K562 (cell line): ENCODE results near the gene SAMD8. TPM values are rescaled to one million over a fixed set of nuclear protein-coding genes. Genes with fewer than 3 reads are reported as not detected.
A peak's percentile ranks its signal among the peaks of the same experiment; 100 is the strongest.

Experiments used
- XRCC3 ChIP-seq: fragments of 450-650 bp; IDR thresholded peaks from 2 replicates; pipeline ENCODE4 v1.6.1; 2017; ENCODE audit warnings: mild to moderate bottlenecking, moderate library complexity
- ZNF174 ChIP-seq: fragments of 250-450 bp; sonication (Bioruptor Pico); IDR thresholded peaks from 2 replicates; pipeline ENCODE4 v1.4.0; 2020; ENCODE audit warnings: mild to moderate bottlenecking
- ZNF57 ChIP-seq: fragments of 450-650 bp; formaldehyde crosslinking; IDR thresholded peaks from 2 replicates; pipeline ENCODE4 v1.4.0; 2020; ENCODE audit warnings: mild to moderate bottlenecking, moderate library complexity
- ZNF766 ChIP-seq: fragments of 200-800 bp; sonication (Bioruptor generic); conservative IDR thresholded peaks from 2 replicates; pipeline ENCODE4 v1.6.1; 2016; ENCODE audit warnings: missing genetic modification characterization, missing compliant biosample characterization
- ZSCAN32 ChIP-seq: fragments of 450-650 bp; formaldehyde crosslinking; IDR thresholded peaks from 2 replicates; pipeline ENCODE4 v1.4.0; 2020; ENCODE audit warnings: mild to moderate bottlenecking, moderate library complexity
- polyA plus RNA-seq, 8 experiments: library from polyadenylated mRNA; depleted of rRNA in 4 of 8; stranded (reverse) in 5 of 8; unstranded in 3 of 8; fragments of >200 nt; fragmentation: Nextera tagmentation in 2 of 8; fragmentation: Illumina TruSeq in 1 of 8; extraction: Ambion mirVana in 2 of 8; extraction: Trizol in 1 of 8; gene quantifications; 2 replicates each; pipeline versions ENCODE4 v1.2.1 to v1.2.3, GENCODE V29; 2011 to 2014; ENCODE audit warnings: inconsistent platforms in 1 of 8, missing spikeins in 1 of 8
- total RNA-seq, 7 experiments: library from RNA; depleted of rRNA in 6 of 7; stranded (reverse); fragments of >200 nt in 6 of 7; fragmentation: Illumina TruSeq in 2 of 7; extraction: Trizol in 2 of 7; gene quantifications; 2 replicates each; pipeline versions ENCODE4 v1.2.1 to v1.2.3, GENCODE V29; 2011 to 2021; ENCODE audit warnings: low replicate concordance in 1 of 7
- TF ChIP-seq, protein P1 (sequence below): fragments of 450-650 bp; IDR thresholded peaks from 2 replicates; pipeline ENCODE4 v1.6.1; 2016; ENCODE audit warnings: low read depth
- TF ChIP-seq, protein P2 (sequence below): sonication (generic); formaldehyde crosslinking; IDR thresholded peaks from 2 replicates; pipeline ENCODE4 v1.8.0; 2023; ENCODE audit warnings: missing genetic modification reagents, mild to moderate bottlenecking, borderline replicate concordance
- TF ChIP-seq, protein P3 (sequence below): sonication (generic); formaldehyde crosslinking; IDR thresholded peaks from 2 replicates; pipeline ENCODE4 v1.5.0; 2020; ENCODE audit warnings: missing genetic modification reagents
- TF ChIP-seq, protein P4 (sequence below): fragments of 200-400 bp; formaldehyde crosslinking; IDR thresholded peaks from 2 replicates; pipeline ENCODE4 v1.6.1; 2017; ENCODE audit warnings: mild to moderate bottlenecking, low read depth, low read length, moderate library complexity

The SAMD8 gene
- total and polyA plus RNA-seq, 9 of the 15 experiments (the other 6 are each of a cell fraction or from before 2014, with no cell fraction given), result 2.7 to 16.1 (median 6.2) TPM

DNA sequence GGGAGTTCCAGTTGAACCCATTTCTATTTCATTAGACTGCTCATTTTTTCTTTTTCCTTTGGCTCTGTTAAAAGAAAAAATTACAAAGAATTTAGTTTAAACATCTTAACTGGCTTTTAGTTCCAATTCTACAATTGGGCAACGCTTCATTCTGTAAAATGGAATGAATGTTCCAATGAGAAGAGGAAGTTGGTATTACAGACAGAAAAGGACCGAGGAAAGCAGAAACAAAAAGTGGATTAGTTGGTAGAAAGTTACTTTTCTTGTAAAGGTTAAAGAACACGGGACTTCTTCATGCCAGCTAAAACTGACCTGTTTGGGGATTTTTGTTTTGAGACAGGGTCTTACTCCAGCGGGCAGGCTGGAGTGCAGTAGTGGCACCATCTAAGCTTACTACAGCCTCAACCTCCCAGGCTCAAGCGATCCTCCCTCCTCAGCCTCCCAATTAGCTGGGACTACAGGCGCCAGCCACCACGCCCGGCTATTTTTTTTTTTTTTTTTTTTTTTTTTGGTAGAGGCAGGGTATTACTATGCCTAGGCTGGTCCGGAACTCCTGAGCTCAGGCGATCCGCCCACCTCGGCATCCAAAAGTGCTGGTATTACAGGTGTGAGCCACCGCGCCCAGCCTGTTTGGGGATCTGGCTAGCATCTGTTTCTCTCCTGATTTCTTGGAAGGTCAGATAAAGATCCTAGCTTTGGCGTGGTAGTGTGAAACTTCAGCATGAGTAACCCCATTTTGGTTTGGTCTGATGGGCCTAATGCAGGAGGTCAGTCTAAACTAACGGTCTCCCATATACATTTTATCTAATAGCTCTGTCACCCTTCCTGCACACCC lies 97.8 kb downstream of the SAMD8 start (continued):
- TF ChIP-seq, protein P1, sequence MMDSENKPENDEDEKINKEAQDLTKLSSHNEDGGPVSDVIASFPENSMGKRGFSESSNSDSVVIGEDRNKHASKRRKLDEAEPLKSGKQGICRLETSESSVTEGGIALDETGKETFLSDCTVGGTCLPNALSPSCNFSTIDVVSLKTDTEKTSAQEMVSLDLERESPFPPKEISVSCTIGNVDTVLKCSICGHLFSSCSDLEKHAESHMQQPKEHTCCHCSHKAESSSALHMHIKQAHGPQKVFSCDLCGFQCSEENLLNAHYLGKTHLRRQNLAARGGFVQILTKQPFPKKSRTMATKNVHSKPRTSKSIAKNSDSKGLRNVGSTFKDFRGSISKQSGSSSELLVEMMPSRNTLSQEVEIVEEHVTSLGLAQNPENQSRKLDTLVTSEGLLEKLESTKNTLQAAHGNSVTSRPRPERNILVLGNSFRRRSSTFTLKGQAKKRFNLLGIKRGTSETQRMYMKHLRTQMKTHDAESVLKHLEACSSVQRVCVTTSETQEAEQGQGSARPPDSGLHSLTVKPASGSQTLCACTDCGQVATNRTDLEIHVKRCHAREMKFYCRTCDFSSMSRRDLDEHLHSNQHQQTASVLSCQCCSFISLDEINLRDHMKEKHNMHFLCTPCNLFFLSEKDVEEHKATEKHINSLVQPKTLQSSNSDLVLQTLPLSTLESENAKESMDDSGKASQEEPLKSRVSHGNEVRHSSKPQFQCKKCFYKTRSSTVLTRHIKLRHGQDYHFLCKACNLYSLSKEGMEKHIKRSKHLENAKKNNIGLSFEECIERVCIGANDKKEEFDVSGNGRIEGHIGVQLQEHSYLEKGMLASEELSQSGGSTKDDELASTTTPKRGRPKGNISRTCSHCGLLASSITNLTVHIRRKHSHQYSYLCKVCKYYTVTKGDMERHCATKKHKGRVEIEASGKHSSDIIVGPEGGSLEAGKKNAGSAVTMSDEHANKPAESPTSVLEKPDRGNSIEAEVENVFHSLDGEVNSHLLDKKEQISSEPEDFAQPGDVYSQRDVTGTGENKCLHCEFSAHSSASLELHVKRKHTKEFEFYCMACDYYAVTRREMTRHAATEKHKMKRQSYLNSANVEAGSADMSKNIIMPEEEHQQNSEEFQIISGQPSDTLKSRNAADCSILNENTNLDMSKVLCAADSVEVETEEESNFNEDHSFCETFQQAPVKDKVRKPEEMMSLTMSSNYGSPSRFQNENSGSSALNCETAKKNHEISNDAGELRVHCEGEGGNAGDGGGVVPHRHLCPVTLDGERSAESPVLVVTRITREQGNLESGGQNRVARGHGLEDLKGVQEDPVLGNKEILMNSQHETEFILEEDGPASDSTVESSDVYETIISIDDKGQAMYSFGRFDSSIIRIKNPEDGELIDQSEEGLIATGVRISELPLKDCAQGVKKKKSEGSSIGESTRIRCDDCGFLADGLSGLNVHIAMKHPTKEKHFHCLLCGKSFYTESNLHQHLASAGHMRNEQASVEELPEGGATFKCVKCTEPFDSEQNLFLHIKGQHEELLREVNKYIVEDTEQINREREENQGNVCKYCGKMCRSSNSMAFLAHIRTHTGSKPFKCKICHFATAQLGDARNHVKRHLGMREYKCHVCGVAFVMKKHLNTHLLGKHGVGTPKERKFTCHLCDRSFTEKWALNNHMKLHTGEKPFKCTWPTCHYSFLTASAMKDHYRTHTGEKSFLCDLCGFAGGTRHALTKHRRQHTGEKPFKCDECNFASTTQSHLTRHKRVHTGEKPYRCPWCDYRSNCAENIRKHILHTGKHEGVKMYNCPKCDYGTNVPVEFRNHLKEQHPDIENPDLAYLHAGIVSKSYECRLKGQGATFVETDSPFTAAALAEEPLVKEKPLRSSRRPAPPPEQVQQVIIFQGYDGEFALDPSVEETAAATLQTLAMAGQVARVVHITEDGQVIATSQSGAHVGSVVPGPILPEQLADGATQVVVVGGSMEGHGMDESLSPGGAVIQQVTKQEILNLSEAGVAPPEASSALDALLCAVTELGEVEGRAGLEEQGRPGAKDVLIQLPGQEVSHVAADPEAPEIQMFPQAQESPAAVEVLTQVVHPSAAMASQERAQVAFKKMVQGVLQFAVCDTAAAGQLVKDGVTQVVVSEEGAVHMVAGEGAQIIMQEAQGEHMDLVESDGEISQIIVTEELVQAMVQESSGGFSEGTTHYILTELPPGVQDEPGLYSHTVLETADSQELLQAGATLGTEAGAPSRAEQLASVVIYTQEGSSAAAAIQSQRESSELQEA, result no peak
- TF ChIP-seq ZNF766 (CRISPR knock-in tag) (peak; percentile 91), ZSCAN32 (CRISPR knock-in tag) (no peak), XRCC3 (no peak), ZNF174 (peak; percentile 82; the same call in 1 of the 2 replicates), ZNF57 (CRISPR knock-in tag) (peak; percentile 78; the same call in 1 of the 2 replicates)
- TF ChIP-seq, protein P2, sequence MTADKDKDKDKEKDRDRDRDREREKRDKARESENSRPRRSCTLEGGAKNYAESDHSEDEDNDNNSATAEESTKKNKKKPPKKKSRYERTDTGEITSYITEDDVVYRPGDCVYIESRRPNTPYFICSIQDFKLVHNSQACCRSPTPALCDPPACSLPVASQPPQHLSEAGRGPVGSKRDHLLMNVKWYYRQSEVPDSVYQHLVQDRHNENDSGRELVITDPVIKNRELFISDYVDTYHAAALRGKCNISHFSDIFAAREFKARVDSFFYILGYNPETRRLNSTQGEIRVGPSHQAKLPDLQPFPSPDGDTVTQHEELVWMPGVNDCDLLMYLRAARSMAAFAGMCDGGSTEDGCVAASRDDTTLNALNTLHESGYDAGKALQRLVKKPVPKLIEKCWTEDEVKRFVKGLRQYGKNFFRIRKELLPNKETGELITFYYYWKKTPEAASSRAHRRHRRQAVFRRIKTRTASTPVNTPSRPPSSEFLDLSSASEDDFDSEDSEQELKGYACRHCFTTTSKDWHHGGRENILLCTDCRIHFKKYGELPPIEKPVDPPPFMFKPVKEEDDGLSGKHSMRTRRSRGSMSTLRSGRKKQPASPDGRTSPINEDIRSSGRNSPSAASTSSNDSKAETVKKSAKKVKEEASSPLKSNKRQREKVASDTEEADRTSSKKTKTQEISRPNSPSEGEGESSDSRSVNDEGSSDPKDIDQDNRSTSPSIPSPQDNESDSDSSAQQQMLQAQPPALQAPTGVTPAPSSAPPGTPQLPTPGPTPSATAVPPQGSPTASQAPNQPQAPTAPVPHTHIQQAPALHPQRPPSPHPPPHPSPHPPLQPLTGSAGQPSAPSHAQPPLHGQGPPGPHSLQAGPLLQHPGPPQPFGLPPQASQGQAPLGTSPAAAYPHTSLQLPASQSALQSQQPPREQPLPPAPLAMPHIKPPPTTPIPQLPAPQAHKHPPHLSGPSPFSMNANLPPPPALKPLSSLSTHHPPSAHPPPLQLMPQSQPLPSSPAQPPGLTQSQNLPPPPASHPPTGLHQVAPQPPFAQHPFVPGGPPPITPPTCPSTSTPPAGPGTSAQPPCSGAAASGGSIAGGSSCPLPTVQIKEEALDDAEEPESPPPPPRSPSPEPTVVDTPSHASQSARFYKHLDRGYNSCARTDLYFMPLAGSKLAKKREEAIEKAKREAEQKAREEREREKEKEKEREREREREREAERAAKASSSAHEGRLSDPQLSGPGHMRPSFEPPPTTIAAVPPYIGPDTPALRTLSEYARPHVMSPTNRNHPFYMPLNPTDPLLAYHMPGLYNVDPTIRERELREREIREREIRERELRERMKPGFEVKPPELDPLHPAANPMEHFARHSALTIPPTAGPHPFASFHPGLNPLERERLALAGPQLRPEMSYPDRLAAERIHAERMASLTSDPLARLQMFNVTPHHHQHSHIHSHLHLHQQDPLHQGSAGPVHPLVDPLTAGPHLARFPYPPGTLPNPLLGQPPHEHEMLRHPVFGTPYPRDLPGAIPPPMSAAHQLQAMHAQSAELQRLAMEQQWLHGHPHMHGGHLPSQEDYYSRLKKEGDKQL (CRISPR knock-in tag), result no peak
- TF ChIP-seq, protein P3, sequence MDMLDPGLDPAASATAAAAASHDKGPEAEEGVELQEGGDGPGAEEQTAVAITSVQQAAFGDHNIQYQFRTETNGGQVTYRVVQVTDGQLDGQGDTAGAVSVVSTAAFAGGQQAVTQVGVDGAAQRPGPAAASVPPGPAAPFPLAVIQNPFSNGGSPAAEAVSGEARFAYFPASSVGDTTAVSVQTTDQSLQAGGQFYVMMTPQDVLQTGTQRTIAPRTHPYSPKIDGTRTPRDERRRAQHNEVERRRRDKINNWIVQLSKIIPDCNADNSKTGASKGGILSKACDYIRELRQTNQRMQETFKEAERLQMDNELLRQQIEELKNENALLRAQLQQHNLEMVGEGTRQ (CRISPR knock-in tag), result no peak
- TF ChIP-seq, protein P4, sequence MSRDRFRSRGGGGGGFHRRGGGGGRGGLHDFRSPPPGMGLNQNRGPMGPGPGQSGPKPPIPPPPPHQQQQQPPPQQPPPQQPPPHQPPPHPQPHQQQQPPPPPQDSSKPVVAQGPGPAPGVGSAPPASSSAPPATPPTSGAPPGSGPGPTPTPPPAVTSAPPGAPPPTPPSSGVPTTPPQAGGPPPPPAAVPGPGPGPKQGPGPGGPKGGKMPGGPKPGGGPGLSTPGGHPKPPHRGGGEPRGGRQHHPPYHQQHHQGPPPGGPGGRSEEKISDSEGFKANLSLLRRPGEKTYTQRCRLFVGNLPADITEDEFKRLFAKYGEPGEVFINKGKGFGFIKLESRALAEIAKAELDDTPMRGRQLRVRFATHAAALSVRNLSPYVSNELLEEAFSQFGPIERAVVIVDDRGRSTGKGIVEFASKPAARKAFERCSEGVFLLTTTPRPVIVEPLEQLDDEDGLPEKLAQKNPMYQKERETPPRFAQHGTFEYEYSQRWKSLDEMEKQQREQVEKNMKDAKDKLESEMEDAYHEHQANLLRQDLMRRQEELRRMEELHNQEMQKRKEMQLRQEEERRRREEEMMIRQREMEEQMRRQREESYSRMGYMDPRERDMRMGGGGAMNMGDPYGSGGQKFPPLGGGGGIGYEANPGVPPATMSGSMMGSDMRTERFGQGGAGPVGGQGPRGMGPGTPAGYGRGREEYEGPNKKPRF, result no peak
